Mesendoderm (in vitro differentiated cells): ENCODE results near the gene DPYD.
A peak's percentile ranks its signal among the peaks of the same experiment; 100 is the strongest.

Experiments
- DNase-seq: peaks from one replicate; pipeline ENCODE4 v3.0.0; 2013
- H2AK5ac ChIP-seq: 2 replicates; pipeline ENCODE4 v1.6.1; 2013; ENCODE audit warnings: low read length, inconsistent platforms
- H2BK120ac ChIP-seq: 2 replicates; pipeline ENCODE4 v1.6.1; 2013; ENCODE audit warnings: low read depth, mild to moderate bottlenecking, low read length, moderate library complexity, mixed read lengths
- H2BK15ac ChIP-seq: replicated peaks from 2 replicates; pipeline ENCODE4 v1.6.1; 2013; ENCODE audit warnings: low read depth, mild to moderate bottlenecking, moderate library complexity
- H2BK5ac ChIP-seq: 2 replicates; pipeline ENCODE4 v1.6.1; 2013; ENCODE audit warnings: low read length, inconsistent platforms
- H3K18ac ChIP-seq: 2 replicates; pipeline ENCODE4 v1.6.1; 2013; ENCODE audit warnings: mild to moderate bottlenecking, low read length, mixed read lengths
- H3K23ac ChIP-seq: one replicate; pipeline ENCODE4 v1.6.1; 2013; ENCODE audit warnings: low read length
- H3K27ac ChIP-seq: 2 replicates; pipeline ENCODE4 v1.5.1; 2013; ENCODE audit warnings: low read depth, mild to moderate bottlenecking, inconsistent platforms, low read length, moderate library complexity
- H3K27me3 ChIP-seq: 2 replicates; pipeline ENCODE4 v1.6.1; 2013; ENCODE audit warnings: low read length, control low read depth, mild to moderate bottlenecking, inconsistent platforms; ENCODE audit not compliant: insufficient read depth, poor library complexity
- H3K36me3 ChIP-seq: 2 replicates; pipeline ENCODE4 v1.6.1; 2013; ENCODE audit warnings: low read length, inconsistent platforms; ENCODE audit not compliant: control insufficient read depth, insufficient read depth
- H3K4ac ChIP-seq: one replicate; pipeline ENCODE4 v1.6.1; 2013; ENCODE audit warnings: low read depth, mild to moderate bottlenecking, low read length, moderate library complexity
- H3K4me1 ChIP-seq: 2 replicates; pipeline ENCODE4 v1.6.1; 2013; ENCODE audit warnings: low read depth, low read length, inconsistent platforms; ENCODE audit not compliant: control insufficient read depth
- H3K4me2 ChIP-seq: 2 replicates; pipeline ENCODE4 v1.6.1; 2013; ENCODE audit warnings: low read length
- H3K4me3 ChIP-seq: 2 replicates; pipeline ENCODE4 v1.5.1; 2013; ENCODE audit warnings: mild to moderate bottlenecking, low read length
- H3K56ac ChIP-seq: one replicate; pipeline ENCODE4 v1.6.1; 2013; ENCODE audit warnings: low read length
- H3K79me1 ChIP-seq: 2 replicates; pipeline ENCODE4 v1.6.1; 2013; ENCODE audit warnings: low read length, inconsistent platforms
- H3K79me2 ChIP-seq: 2 replicates; pipeline ENCODE4 v1.6.1; 2013; ENCODE audit warnings: mild to moderate bottlenecking, low read length; ENCODE audit not compliant: control insufficient read depth, insufficient read depth
- H3K9ac ChIP-seq: 2 replicates; pipeline ENCODE4 v1.6.1; 2013; ENCODE audit warnings: low read length, inconsistent platforms
- H4K5ac ChIP-seq: one replicate; pipeline ENCODE4 v1.6.1; 2013; ENCODE audit warnings: low read length
- H4K8ac ChIP-seq: one replicate; pipeline ENCODE4 v1.6.1; 2013; ENCODE audit warnings: low read depth, mild to moderate bottlenecking, control low read depth, low read length, moderate library complexity
- WGBS: extraction: QIAGEN DNeasy Blood & Tissue Kit; methylation state at CpG from one replicate; pipeline ENCODE4 v1.1.7; 2013; ENCODE audit warnings: low lambda C conversion rate, missing lambda C conversion rate; ENCODE audit not compliant: insufficient coverage; ENCODE audit errors: extremely low coverage; 5-methylcytosine and 5-hydroxymethylcytosine counted together

DPYD gene

DNA sequence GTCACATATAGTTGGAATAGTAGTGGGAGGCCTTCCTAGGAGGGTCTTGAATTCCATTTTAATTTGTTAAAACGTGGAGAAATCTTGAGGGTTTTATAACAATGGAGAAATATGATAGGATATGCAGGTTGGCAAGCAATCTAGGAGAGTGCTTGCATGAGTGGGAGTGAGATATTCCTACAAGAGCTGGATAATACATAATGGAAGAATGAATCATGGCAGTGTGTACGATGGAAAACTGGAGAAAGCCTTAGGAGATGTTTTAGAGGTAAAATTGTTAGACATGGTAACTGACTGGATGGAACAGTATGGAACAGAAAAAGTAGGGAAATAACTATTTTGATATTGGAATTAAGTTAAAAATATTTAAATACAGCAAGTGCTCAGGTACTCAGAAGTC, 846.9 kb downstream of the DPYD start:
- H2BK5ac ChIP-seq, result no peak overlapping the region

DNA sequence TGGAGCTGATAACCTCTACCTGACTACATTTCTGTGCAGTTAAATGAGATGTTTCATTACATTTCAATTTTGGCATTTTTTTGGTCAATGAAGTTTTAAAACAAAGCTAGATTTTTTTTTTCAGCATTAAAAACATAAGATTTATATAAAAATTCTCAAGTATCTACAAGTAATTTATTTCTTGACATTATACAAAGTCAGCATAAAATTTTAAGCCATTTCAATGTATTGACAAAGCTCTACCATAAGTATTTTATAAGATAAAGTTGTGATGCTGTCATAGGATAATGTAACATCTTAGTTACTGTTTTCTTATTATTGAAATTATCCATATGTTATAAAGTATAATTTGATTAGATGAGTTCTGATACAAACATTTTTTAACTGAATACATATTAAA, 847.7 kb downstream of the DPYD start:
- no peak overlapping the region for H2BK15ac ChIP-seq
- no peaks in the 10 kb centered on the region for H3K36me3 ChIP-seq
- H3K23ac ChIP-seq, result no peak overlapping the region
- H3K4me3 ChIP-seq, result no peak overlapping the region
- no peak overlapping the region for H2AK5ac ChIP-seq
- DNase-seq, result no peak
- no peak overlapping the region for H2BK120ac ChIP-seq
- no peak overlapping the region for H3K18ac ChIP-seq
- no peak overlapping the region for H4K5ac ChIP-seq
- H3K27me3 ChIP-seq, result no peaks in the 10 kb centered on the region
- H3K4ac ChIP-seq, result no peak overlapping the region
- no peak overlapping the region for H3K4me2 ChIP-seq
- H4K8ac ChIP-seq, result no peak overlapping the region
- H3K4me1 ChIP-seq, result no peaks in the 10 kb centered on the region
- H3K9ac ChIP-seq, result no peak overlapping the region
- H3K56ac ChIP-seq, result no peak overlapping the region
- no peaks in the 10 kb centered on the region for H3K79me2 ChIP-seq
- no peak overlapping the region for H2BK5ac ChIP-seq
- no peaks in the 10 kb centered on the region for H3K79me1 ChIP-seq
- no peak overlapping the region for H3K27ac ChIP-seq

More for the DNA sequence above, 846.9 kb downstream of the DPYD start:
- no peak overlapping the region for H3K27ac ChIP-seq
- H3K23ac ChIP-seq, result no peak overlapping the region
- H3K36me3 ChIP-seq, result no peaks in the 10 kb centered on the region
- H4K5ac ChIP-seq, result no peak overlapping the region
- no peaks in the 10 kb centered on the region for H3K27me3 ChIP-seq
- H2BK15ac ChIP-seq, result no peak overlapping the region
- DNase-seq, result no peak
- H4K8ac ChIP-seq, result no peak overlapping the region
- H3K4me2 ChIP-seq, result no peak overlapping the region
- no peak overlapping the region for H3K9ac ChIP-seq
- no CpG with 5 or more reads among the region's 2 CpGs for WGBS
- H3K79me2 ChIP-seq, result no peaks in the 10 kb centered on the region
- H3K56ac ChIP-seq, result no peak overlapping the region
- H3K4ac ChIP-seq, result no peak overlapping the region
- H2AK5ac ChIP-seq, result no peak overlapping the region
- no peaks in the 10 kb centered on the region for H3K79me1 ChIP-seq
- H3K4me1 ChIP-seq, result no peaks in the 10 kb centered on the region
- H2BK120ac ChIP-seq, result no peak overlapping the region
- no peak overlapping the region for H3K4me3 ChIP-seq
- H3K18ac ChIP-seq, result no peak overlapping the region

DNA sequence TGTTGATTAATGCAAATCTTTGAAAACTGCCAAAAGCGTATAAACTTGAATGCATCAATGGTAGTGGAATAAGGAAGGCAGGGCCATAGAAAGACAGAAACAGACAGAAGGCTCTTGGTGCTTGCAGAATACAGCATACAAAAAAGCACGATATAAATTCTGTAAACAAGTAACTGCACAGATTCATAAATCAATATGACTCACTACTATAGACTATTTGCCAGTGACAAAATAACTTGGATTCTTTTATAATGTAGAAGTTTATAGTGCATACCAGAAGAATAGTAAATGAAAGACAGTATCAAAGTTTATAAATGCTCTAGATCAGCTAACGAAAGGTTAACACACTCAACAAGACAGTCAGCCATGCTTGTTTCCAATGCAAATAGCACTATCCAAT, 849.7 kb downstream of the DPYD start:
- Histone ChIP-seq H4K8ac (no peak overlapping the region), H3K9ac (no peak overlapping the region), H3K27ac (no peak overlapping the region), H2AK5ac (no peak overlapping the region), H3K79me1 (no peaks in the 10 kb centered on the region), H2BK15ac (no peak overlapping the region), H3K23ac (no peak overlapping the region), H4K5ac (no peak overlapping the region), H3K4ac (no peak overlapping the region), H3K36me3 (no peaks in the 10 kb centered on the region), H3K79me2 (no peaks in the 10 kb centered on the region), H2BK5ac (no peak overlapping the region), H3K4me1 (no peaks in the 10 kb centered on the region), H3K56ac (no peak overlapping the region), H3K27me3 (no peaks in the 10 kb centered on the region), H3K4me2 (no peak overlapping the region), H3K4me3 (no peak overlapping the region), H3K18ac (no peak overlapping the region), H2BK120ac (no peak overlapping the region)
- DNase-seq, result no peak
- no CpG with 5 or more reads among the region's 3 CpGs for WGBS

- Histone ChIP-seq H4K5ac (no peak overlapping the region), H2BK120ac (no peak overlapping the region), H2AK5ac (no peak overlapping the region), H3K79me1 (no peaks in the 10 kb centered on the region), H2BK5ac (no peak overlapping the region), H3K56ac (no peak overlapping the region), H3K4me2 (no peak overlapping the region), H3K23ac (no peak overlapping the region), H3K9ac (no peak overlapping the region), H3K18ac (no peak overlapping the region), H3K79me2 (no peaks in the 10 kb centered on the region), H3K4me1 (no peaks in the 10 kb centered on the region), H3K36me3 (no peaks in the 10 kb centered on the region), H3K27me3 (no peaks in the 10 kb centered on the region), H3K4me3 (no peak overlapping the region), H4K8ac (no peak overlapping the region), H3K27ac (no peak overlapping the region), H3K4ac (no peak overlapping the region), H2BK15ac (no peak overlapping the region)
- no CpG with 5 or more reads among the region's 4 CpGs for WGBS
- no peak for DNase-seq
These were observed 850.5 kb downstream of the DPYD start for GRCh38 chr1:97070376-97070775.

DNA sequence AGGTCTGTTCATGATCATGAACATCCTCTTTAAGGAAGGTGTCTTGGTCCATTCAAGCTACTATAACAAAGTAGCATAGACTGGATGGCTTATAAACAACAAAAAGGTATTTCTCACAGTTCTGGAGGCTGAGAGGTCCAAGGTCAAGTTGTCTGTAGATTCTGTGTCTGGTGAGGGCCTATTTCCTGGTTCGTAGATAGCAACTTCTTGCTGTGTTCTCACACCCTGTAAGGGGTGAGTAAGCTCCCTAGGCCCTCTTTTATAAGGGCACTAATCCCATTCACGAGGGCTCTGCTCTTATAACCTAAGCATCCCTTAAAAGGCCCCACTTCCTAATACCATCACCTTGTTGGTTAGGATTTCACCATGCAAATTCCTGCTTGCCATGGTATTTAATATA, 851.5 kb downstream of the DPYD start:
- Histone ChIP-seq H3K36me3 (no peaks in the 10 kb centered on the region), H3K23ac (no peak overlapping the region), H3K27ac (no peak overlapping the region), H2AK5ac (no peak overlapping the region), H2BK5ac (no peak overlapping the region), H2BK15ac (no peak overlapping the region), H3K79me2 (no peaks in the 10 kb centered on the region), H3K4me1 (no peaks in the 10 kb centered on the region), H3K9ac (no peak overlapping the region), H3K79me1 (no peaks in the 10 kb centered on the region), H2BK120ac (no peak overlapping the region), H4K5ac (no peak overlapping the region), H3K56ac (no peak overlapping the region), H3K18ac (no peak overlapping the region), H3K4ac (no peak overlapping the region), H3K27me3 (no peaks in the 10 kb centered on the region), H3K4me3 (no peak overlapping the region), H3K4me2 (no peak overlapping the region), H4K8ac (no peak overlapping the region)
- DNase-seq, result peak; percentile 9
- no CpG with 5 or more reads among the region's 2 CpGs for WGBS

DNA sequence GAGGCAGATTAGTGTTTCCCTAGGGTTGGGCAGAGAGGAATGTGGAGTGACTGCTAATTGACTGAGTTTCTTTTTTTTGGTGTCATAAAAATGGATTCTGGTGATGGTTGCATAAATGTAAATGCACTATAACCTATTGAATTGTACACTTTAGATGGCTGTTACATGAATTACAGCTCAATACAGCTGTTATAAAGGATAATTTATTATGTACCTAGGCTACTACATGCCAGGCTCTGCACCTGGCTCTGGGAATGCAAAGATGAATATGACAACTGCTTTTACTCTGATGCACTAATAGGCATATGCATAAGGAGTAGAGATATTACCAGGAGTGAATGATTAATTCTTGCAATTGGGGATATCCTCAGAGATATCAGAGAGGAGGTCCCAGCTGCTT, 854.0 kb downstream of the DPYD start:
- no peak overlapping the region for H2BK5ac ChIP-seq
- no peak overlapping the region for H3K4ac ChIP-seq
- H2BK120ac ChIP-seq, result no peak overlapping the region
- H4K8ac ChIP-seq, result no peak overlapping the region
- H3K27ac ChIP-seq, result no peak overlapping the region
- H3K27me3 ChIP-seq, result no peaks in the 10 kb centered on the region
- no peak overlapping the region for H3K23ac ChIP-seq
- no peaks in the 10 kb centered on the region for H3K4me1 ChIP-seq
- H4K5ac ChIP-seq, result no peak overlapping the region
- no peak overlapping the region for H3K18ac ChIP-seq
- no peak overlapping the region for H3K4me2 ChIP-seq
- H3K56ac ChIP-seq, result no peak overlapping the region
- no peak overlapping the region for H2BK15ac ChIP-seq
- DNase-seq, result no peak
- no peaks in the 10 kb centered on the region for H3K36me3 ChIP-seq
- H2AK5ac ChIP-seq, result no peak overlapping the region
- H3K79me2 ChIP-seq, result no peaks in the 10 kb centered on the region
- H3K9ac ChIP-seq, result no peak overlapping the region
- no peaks in the 10 kb centered on the region for H3K79me1 ChIP-seq
- no peak overlapping the region for H3K4me3 ChIP-seq
